HuH-7 (cell line): ENCODE data around the gene HOXD1.

Source experiments
- DNase-seq: peaks from one replicate; pipeline ENCODE4 v3.0.0; 2011; ENCODE audit warnings: low spot score

Gene HOXD1

GRCh38 chr2:176187899-176188773, at the start of gene HOXD1:
TSS of gene HOXD1 (plus strand) at chr2:176188668. CDS start at chr2:176188802, 134 bp downstream.
- DNase-seq: peak; percentile 97

- DNase-seq: no peak
Observed at GRCh38 chr2:176138923-176139660, 49.4 kb upstream of the HOXD1 start.

DNA sequence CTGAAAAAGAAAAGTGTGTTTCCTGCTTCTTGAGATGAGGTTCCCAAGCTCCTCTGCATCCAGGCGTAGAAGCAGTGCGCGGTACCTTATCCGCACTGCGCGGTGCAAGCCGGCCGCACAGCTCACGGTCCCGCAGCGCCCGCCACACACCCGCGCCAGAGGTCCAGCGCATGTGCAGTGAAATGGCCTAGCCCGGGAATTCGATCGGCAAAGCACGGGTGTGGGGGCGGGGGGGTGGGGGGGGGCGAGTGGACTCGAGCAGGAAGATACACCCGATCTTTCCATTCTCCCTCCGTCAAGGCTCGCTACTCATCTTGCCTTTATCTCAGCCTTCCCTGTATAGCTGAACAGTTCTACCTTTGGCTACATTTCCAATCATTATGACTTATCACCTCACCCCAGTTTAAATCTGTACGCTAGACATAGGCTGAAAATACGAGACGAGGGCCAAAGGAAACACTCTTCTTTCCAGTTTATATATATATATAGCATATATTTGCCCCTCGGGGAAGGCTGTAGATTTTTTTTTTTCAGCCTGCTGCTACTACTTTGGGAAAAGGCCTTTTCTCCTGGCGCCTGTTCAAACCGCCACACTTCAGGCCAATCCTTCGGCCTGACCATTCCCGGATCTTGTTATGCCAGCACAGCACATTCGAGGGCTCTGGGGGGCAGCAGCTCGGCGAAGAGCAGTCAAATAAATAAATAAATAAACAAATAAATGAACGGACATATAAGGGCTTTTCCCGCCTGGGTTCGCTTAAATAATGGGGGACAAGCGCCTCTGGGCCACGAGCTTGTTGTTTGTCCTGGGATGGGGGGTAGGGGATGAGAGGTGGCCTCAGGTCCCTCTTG, 48.6 kb upstream of the HOXD1 start:
- no peak for DNase-seq

- peak; percentile 97 for DNase-seq
Observed at GRCh38 chr2:176140513-176141317, 47.8 kb upstream of the HOXD1 start.

DNA sequence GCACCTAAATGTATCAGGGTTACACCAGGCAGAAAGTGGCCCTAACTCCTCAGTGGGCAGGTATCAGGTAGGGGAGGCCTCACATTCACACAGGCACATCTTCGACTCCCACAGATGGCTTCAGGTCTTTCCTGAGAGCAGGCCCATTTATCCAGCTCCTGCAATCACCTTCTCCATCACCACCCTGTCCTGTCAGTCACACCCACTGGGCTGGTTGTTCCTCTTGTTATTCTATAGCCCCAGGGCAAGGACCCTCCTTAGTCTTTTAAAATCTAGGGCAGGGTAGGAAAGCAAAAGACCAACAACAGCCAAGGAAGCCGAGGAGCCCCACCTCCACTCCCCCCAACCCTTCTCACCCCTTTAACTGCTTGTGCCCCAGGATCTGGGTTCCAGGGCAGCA, 46.2 kb upstream of the HOXD1 start:
- no peak for DNase-seq

DNA sequence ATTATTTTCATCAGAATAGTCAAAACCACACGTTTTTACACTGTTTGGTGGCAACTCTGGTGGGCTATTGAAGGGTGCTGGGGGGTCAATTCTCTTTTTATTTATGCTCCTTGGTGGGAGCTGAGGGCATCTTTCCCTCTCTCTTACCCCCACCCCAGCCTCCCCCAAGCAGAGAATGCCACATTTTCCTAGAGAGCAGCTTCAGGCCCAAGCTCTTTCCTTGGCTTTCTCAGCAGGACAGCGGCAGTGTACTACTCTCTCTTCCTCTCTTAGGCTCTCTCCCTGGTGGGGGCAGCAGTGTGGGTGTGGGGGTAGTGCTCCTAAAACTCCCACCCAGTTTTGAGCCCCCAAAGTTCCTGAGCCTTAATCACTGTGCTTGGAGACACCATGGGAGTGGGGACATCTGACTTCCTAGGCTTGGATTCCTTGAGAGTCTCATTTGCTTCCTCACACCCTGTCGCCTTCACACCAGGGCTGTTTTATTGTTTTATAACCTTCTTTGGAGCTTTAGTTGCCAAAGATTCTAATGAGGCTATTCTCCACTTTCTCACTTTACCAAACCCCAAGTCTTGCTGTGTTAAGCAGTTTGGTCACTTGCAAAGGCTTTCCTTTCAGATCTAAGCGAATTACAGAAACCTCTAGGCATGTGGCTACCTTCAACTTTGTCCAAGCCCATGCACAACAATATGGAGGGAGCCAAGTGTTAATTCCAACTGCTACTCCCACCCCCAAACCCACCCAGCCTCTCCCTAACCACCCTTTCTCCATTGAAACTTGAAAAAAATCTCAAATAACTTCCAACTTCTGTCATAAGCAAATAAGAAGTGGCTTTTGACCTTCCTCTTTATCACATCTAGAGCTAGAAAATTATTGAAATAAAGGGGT, 43.1 kb upstream of the HOXD1 start:
- no peak for DNase-seq

GRCh38 chr2:176146101-176146500, 42.4 kb upstream of the HOXD1 start:
- no peak for DNase-seq

GRCh38 chr2:176146645-176147044, 41.8 kb upstream of the HOXD1 start:
- DNase-seq: no peak

- no peak for DNase-seq
Observed at GRCh38 chr2:176147210-176147799, 41.2 kb upstream of the HOXD1 start.

DNA sequence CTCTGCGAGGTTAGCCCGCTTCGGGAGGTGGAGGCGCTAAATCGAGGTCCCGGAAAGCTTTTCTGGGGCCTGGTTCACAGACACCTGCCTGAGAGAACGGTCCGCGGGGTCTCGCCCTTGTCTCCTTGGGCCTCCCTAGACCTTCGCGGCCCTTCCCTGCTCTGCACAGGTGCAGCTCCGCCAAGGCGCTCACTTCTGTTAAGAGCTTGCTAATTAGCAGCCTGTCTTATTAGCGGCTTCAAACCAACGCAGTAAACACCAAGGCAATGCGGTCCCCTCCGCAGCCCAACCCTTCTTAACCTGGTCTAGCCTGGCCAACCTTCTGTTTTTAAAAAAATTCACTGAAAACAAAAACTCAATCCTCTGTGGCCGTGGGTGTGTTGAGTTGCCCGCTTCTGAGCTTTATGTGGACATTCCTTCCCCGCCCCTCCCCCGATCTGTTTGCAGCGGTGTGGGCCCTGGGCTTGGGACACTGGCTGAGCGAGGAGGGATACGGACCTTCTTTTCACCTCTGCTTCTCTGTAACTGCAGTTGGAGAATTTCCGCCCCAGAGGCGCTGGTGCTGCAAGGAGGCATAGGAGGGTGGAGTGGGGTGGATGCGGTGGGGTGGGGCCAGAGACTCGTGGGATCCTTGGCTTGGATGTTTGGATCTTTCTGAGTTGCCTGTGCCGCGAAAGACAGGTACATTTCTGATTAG, 40.5 kb upstream of the HOXD1 start:
- no peak for DNase-seq

DNA sequence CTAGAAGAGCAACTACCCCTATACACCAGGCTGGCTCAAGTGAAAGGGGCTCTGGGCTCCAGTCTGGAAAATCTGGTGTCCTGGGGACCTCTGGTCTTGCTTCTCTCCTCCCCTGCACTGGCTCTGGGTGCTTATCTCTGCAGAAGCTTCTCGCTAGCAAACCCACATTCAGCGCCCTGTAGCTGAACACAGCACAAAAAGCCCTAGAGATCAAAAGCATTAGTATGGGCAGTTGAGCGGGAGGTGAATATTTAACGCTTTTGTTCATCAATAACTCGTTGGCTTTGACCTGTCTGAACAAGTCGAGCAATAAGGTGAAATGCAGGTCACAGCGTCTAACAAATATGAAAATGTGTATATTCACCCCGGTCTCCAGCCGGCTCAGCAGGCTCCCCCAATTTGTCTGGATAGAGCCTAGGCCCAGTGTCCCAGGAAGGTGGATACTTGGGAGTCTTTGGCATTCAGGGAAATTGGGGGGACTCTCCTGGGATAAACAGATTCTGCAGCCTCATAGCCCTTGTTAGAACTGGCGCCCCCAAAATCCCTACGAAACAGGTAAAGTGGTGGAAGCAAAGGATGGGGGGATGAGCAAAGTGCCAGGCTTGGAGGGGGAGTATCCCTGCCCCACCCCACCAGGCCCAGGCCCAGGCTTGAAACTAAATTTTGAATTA, 39.6 kb upstream of the HOXD1 start:
- DNase-seq: no peak

GRCh38 chr2:176149481-176149938, 39.0 kb upstream of the HOXD1 start:
- DNase-seq: no peak

- no peak for DNase-seq
Observed at GRCh38 chr2:176149939-176150583, 38.4 kb upstream of the HOXD1 start.

DNA sequence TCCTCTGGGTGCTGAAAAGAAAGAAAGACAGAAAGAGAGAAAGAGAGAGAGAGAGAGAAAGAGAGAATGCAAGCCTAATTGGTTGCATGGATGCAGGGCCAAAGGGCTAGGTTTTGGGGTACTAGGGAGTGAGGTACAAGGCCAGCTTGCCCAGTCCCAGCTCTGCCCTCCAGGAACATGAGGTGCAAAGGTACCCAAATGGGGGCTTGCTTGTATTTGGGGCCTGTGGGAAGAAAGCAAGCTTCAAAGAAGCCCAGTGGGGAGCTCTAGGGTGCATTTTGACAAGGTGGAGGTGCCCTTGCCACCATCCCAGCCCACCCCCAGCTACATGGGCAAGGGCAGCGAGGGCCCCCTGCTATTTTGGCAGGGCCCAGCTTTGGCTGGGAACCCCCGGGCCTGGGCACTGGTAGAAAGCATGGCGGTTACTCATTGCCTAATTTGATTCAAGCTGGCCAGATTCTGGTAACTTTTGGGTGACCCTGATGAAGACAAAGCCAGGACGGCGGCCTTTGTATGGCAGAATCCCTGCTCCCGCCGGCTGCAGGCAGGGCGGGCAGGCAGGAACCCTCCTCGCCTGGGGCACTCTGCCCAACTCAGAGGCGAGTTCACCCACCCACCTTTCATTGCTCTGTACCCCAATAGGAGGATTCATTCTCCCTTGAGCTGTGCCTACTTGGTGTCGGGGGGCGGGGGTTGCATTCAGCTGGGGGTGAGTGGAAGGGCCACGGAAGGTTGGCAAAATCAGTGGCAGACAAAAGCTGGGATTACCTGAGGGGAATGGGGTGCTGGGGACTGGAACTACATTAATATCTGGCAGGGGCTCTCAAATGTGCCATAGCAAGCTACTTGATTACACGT, 37.7 kb upstream of the HOXD1 start:
- no peak for DNase-seq

DNA sequence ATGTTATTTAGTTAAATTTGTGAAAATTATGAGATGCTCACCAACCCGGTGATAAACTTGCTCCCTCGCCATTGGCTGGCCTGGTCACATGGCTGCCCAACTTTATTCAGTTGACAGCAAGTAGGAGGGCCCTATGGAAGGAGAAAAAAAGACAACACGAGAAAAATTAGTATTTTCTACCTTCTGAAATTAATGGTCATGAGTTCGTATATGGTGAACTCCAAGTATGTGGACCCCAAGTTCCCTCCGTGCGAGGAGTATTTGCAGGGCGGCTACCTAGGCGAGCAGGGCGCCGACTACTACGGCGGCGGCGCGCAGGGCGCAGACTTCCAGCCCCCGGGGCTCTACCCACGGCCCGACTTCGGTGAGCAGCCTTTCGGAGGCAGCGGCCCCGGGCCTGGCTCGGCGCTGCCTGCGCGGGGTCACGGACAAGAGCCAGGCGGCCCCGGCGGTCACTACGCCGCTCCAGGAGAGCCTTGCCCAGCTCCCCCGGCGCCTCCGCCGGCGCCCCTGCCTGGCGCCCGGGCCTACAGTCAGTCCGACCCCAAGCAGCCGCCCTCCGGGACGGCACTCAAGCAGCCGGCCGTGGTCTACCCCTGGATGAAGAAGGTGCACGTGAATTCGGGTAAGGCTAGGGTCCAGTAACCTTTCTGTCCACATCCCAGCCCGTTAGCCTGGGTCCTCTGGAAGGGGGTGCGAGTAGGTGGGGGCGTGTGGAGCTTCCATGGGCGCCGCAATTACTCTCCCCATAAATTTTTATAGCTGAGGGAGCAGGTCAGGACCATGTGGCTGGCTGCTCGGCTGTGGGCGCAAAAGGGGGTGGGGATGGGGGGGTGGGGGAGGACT, 36.8 kb upstream of the HOXD1 start, which contains the start of gene HOXD4:
TSS of gene HOXD4 (plus strand) at position 109 of the 846 bp plus-strand sequence. CDS start at position 193, 84 bp downstream.
- DNase-seq: no peak
